ENCODE data around the gene ENAH.
"Not testable (repeated sequence)": the region's sequence is repeated elsewhere in the genome, so short reads cannot be mapped to it uniquely, and the experiment has no call there.

Gene ENAH

GRCh38 chr1:225484657-225485214 is 168.2 kb downstream of the ENAH start:
- DNase-seq, result no peak

DNA sequence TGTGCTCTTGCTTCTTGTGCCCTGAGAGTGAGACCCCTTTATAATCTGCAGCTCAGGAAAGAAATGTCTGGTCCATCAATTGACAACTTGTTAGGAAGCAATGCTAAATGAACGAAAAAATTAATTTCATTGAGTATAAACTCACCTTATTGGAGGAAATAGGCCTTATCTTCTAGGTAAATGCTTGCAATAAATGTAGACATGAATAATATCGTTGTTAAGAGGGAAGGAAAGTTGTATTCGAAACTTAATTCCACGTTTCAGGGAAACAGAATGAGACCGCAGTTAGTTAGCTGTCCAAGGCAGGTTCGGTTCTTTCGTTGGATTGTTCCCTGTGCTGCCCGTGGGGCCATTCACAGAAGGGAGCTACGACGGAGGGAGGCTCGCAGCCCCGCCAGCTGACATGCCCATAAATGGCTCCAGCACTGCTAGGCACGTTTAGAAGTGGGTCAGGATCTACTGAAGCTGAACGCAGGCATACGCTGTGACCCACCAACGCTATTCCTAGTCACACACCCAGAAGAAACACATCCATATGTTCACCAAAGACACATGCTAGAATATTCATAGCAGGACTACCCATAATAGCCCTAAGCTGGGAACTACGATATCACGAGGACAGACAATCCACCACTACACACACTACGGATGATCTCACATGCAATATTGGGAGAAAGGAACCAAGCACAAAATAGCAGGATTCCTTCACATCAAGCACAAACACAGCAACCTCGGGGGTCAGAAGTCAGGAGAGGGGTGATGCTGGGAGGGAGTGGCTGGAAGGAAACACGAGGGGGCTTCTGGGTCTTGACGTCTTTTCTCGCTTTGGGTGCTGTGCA is 168.9 kb downstream of the ENAH start:
- no peak for DNase-seq

- DNase-seq, result no peak
These were observed 170.4 kb downstream of the ENAH start for GRCh38 chr1:225482421-225482950.

GRCh38 chr1:225481738-225482137 is 171.2 kb downstream of the ENAH start:
- DNase-seq, result no peak

GRCh38 chr1:225480825-225481434 is 172.0 kb downstream of the ENAH start:
- no peak for DNase-seq

GRCh38 chr1:225479996-225480720 is 172.8 kb downstream of the ENAH start:
- no peak for DNase-seq

DNA sequence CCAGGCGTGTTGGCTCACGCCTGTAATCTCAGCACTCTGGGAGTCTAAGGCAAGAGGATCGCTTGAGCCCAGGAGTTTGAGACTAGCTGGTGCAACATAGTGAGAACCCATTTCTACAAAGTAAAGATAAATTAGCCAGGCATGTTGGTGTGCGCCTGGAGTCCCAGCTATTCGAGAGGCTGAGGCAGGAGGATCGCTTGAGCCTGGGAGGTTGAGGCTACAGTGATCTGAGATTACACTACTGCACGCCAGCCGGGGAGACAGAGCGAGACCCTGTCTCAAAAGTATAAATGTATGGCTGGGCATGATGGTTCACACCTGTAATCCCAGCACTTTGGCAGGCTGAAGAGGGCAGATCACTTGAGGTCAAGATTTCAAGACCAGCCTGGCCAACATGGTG is 173.6 kb downstream of the ENAH start:
- DNase-seq, result no peak

GRCh38 chr1:225477296-225477911 is 175.5 kb downstream of the ENAH start:
- no peak for DNase-seq

- no peak for DNase-seq
These were observed 176.4 kb downstream of the ENAH start for GRCh38 chr1:225476538-225476988.

DNA sequence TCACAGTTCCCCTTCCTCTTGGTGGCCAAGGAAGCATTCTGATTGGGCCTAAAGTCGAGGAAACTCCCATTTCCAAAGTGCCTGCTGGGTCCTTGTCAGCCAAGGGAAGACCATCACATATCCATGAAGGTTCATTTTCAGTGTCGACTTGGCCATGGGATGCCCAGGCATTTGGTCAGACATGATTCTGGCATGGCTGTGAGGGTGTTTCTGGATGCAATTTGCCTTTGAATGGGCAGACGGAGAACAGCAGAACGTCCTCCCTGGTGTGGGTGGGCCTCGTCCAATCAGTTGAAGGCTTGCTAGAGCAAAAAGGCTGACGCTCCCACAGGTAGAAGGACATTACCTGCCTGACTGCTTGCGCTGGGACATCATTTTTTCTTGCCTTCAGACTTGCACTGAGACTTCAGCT is 176.8 kb downstream of the ENAH start:
- DNase-seq, result no peak

DNA sequence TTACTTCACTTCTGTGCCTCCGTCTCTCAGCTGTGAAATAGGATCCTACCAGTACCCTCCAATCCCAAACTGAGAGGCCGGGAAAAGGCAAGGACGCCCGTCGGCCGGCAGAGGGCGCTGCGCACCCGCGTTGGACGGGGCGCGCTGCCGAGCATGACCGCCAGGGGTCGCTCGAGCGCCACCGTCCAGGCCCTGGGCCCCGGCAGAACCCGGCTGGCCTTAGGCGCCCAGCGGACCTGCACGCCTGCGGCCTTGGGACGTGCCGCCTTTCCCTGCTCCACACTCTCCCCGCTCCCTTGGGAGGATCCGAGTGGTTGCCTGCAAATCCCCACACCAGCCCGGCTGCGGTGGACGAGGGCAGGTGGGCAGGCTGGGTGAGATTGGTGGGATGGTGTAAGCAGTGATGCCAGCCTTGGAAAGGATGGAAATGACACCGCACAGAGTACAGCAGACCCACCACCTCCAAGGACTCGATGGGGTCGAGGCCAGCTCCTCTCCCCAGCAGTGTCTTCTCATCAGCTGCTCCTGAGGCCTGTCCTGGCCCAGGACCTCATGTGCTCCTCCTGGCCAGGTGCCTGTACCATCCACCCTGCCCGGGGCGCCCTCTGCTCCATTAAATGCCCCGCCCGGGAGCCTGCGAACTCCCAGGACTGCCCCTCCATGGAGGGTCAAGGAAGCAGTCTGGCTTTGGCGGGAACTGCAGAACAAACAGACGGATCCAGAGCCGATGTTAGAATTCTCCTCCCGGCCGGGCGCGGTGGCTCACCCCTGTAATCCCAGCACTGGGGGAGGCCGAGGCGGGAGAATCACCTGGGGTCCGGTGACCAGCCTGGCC is 177.7 kb downstream of the ENAH start:
- no peak for DNase-seq

GRCh38 chr1:225474439-225474985 is 178.4 kb downstream of the ENAH start:
- DNase-seq, result no peak

DNA sequence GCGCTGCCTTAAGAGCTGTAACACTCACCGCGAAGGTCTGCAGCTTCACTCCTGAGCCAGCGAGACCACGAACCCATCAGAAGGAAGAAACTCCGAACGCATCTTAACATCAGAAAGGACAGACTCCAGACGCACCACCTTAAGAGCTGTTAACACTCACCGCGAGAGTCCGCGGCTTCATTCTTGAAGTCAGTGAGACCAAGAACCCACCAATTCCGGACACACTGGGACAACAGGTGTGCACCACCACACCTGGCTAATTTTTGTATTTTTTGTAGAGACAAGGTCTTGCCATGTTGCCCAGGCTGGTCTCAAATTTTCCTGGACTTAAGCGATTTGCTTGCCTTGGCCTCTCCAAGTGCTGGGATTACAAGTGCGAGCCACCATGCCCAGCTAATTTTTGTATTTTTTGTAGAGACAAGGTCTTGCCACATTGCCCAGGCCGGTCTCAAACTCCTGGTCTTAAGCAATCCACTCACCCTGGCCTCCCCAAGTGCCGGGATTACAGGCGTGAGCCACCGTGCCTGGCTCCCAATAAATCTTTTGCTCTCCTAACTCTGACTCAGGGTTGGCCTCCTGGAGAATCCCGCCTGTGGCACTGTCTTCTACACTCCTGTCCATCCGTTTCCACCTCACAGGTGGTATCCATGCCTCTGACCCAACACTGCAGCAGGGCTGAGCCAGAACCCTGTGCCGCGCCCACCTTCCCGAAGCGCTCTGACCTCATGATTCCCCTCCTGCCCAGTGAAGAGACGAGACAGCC is 179.1 kb downstream of the ENAH start:
- DNase-seq, result not testable (repeated sequence)

- DNase-seq, result not testable (repeated sequence)
These were observed 179.7 kb downstream of the ENAH start for GRCh38 chr1:225473266-225473665.

GRCh38 chr1:225471453-225472301 is 181.2 kb downstream of the ENAH start:
- no peak for DNase-seq

GRCh38 chr1:225471109-225471452 is 181.8 kb downstream of the ENAH start:
- DNase-seq, result no peak

- DNase-seq, result no peak
These were observed 182.5 kb downstream of the ENAH start for GRCh38 chr1:225470211-225471108.

DNA sequence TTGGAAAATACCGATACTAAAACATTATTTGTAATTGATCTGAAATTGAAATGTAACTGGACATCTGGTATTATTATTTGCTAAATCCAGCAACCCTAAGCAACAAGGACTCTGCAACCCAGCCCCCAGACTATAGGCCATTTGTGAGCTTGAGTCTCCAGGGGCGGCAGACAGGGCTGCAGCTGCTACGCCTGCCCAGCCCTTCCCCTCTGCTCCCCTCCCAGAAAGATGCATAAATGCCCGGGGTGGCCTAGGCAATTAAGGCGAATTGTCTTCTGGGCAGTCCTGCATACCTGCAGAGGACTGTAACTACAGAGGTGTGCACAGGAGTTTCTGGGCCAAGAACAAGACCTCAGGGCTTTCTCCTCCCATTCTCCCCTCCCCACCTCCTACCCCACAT is 183.9 kb downstream of the ENAH start:
- DNase-seq, result no peak

Measured in GF-D8 (cell line).